HepG2 (cell line): ENCODE data around the gene P3H3. TPM values are rescaled to one million over a fixed set of nuclear protein-coding genes. Genes with fewer than 3 reads are reported as not detected.
A peak's percentile ranks its signal among the peaks of the same experiment; 100 is the strongest.

Experiments
- AGO2 ChIP-seq: fragments of 200-400 bp; formaldehyde crosslinking; optimal IDR thresholded peaks from 2 replicates; pipeline ENCODE3; 2017; ENCODE audit warnings: mild to moderate bottlenecking, low read depth, low read length, moderate library complexity
- ATRX ChIP-seq: sonication (generic); formaldehyde crosslinking; IDR thresholded peaks from 2 replicates; pipeline ENCODE4 v1.4.0; 2020; ENCODE audit warnings: missing genetic modification reagents, borderline replicate concordance
- ELF1 ChIP-seq: sonication (generic); formaldehyde crosslinking; IDR thresholded peaks from 2 replicates; pipeline ENCODE4 v1.4.0; 2020; ENCODE audit warnings: missing genetic modification reagents
- EZH2 ChIP-seq: conservative IDR thresholded peaks from 2 replicates; pipeline ENCODE4 v1.6.1; 2012; ENCODE audit warnings: mild to moderate bottlenecking, low read depth, low read length, moderate library complexity
- GATA4 ChIP-seq: sonication (generic); IDR thresholded peaks from 2 replicates; pipeline ENCODE4 v1.6.1; 2016; ENCODE audit warnings: antibody characterized with exemption, low read depth, borderline replicate concordance
- HCFC1 ChIP-seq: fragments of 150-350 bp; IDR thresholded peaks from 2 replicates; pipeline ENCODE4 v1.6.1; 2014; ENCODE audit warnings: low read depth, low read length
- HINFP ChIP-seq: sonication (generic); formaldehyde crosslinking; IDR thresholded peaks from 2 replicates; pipeline ENCODE4 v1.4.0; 2020; ENCODE audit warnings: low read depth, mild to moderate bottlenecking, missing genetic modification reagents
- HNF4A ChIP-seq: sonication (generic); formaldehyde crosslinking; IDR thresholded peaks from 2 replicates; pipeline ENCODE4 v1.4.0; 2020; ENCODE audit warnings: missing genetic modification reagents
- HNF4G ChIP-seq, 2 experiments: sonication (generic) in 1 of 2; formaldehyde crosslinking in 1 of 2; IDR thresholded peaks; 2 replicates each; pipeline versions ENCODE4 v1.4.0 to v1.6.1; 2011 to 2020; ENCODE audit warnings: borderline replicate concordance in 2 of 2, low read depth in 2 of 2, mild to moderate bottlenecking in 2 of 2, low read length in 1 of 2, missing genetic modification reagents in 1 of 2, moderate library complexity in 1 of 2
- HNRNPLL ChIP-seq: fragments of 200-400 bp; formaldehyde crosslinking; IDR thresholded peaks from 2 replicates; pipeline ENCODE4 v1.6.1; 2017; ENCODE audit warnings: mild to moderate bottlenecking, low read depth, low read length; ENCODE audit not compliant: poor library complexity, severe bottlenecking
- POLR2G ChIP-seq: fragments of 200-400 bp; formaldehyde crosslinking; IDR thresholded peaks from 2 replicates; pipeline ENCODE4 v1.6.1; 2018; ENCODE audit warnings: mild to moderate bottlenecking, low read depth, low read length, moderate library complexity
- SMARCE1 ChIP-seq: fragments of 450-650 bp; IDR thresholded peaks from 2 replicates; pipeline ENCODE4 v1.6.1; 2017; ENCODE audit warnings: borderline replicate concordance
- ZBTB21 ChIP-seq: sonication (generic); formaldehyde crosslinking; IDR thresholded peaks from 2 replicates; pipeline ENCODE4 v1.4.0; 2020; ENCODE audit warnings: missing genetic modification reagents
- ZFY ChIP-seq: sonication (generic); formaldehyde crosslinking; IDR thresholded peaks from 2 replicates; pipeline ENCODE4 v1.4.0; 2020; ENCODE audit warnings: missing genetic modification reagents
- ZNF101 ChIP-seq: sonication (generic); formaldehyde crosslinking; IDR thresholded peaks from 2 replicates; pipeline ENCODE4 v1.4.0; 2020; ENCODE audit warnings: mild to moderate bottlenecking, low read depth, missing genetic modification reagents, borderline replicate concordance
- ZNF547 ChIP-seq: sonication (generic); formaldehyde crosslinking; IDR thresholded peaks from 2 replicates; pipeline ENCODE4 v1.5.1; 2020; ENCODE audit warnings: mild to moderate bottlenecking, missing genetic modification reagents
- ZNF605 ChIP-seq: sonication (generic); formaldehyde crosslinking; IDR thresholded peaks from 2 replicates; pipeline ENCODE4 v1.8.0; 2022; ENCODE audit warnings: mild to moderate bottlenecking, missing genetic modification reagents
- ZNF616 ChIP-seq: sonication (generic); formaldehyde crosslinking; IDR thresholded peaks from 2 replicates; pipeline ENCODE4 v1.5.0; 2020; ENCODE audit warnings: low read depth, mild to moderate bottlenecking, missing genetic modification reagents
- ZNF710 ChIP-seq: sonication (generic); formaldehyde crosslinking; IDR thresholded peaks from 2 replicates; pipeline ENCODE4 v1.5.0; 2020; ENCODE audit warnings: mild to moderate bottlenecking, missing genetic modification reagents, borderline replicate concordance
- ZSCAN25 ChIP-seq: sonication (generic); formaldehyde crosslinking; IDR thresholded peaks from 2 replicates; pipeline ENCODE4 v1.8.0; 2022; ENCODE audit warnings: mild to moderate bottlenecking, missing genetic modification reagents
- ZUFSP ChIP-seq: sonication (generic); formaldehyde crosslinking; IDR thresholded peaks from 2 replicates; pipeline ENCODE4 v1.9.0; 2021; ENCODE audit warnings: missing genetic modification reagents, mild to moderate bottlenecking, borderline replicate concordance
- polyA plus RNA-seq, 8 experiments: library from polyadenylated mRNA; depleted of rRNA in 3 of 8; stranded (reverse) in 7 of 8; unstranded in 1 of 8; fragments of >200 nt; fragmentation: Illumina TruSeq in 4 of 8; extraction: Trizol in 4 of 8; gene quantifications; 2 replicates each; pipeline versions ENCODE4 v1.2.1 to v1.2.3, GENCODE V29; 2011 to 2016; ENCODE audit warnings: low read depth in 4 of 8, missing spikeins in 1 of 8, mixed read lengths in 1 of 8; ENCODE audit not compliant: insufficient read depth in 1 of 8
- total RNA-seq, 5 experiments: library from RNA; depleted of rRNA; stranded (reverse); fragments of >200 nt; fragmentation: Illumina TruSeq; extraction: Trizol; gene quantifications; 2 replicates each; pipeline ENCODE4 v1.2.3, GENCODE V29; 2016; ENCODE audit warnings: low read depth in 1 of 5

P3H3 gene
- total and polyA plus RNA-seq, 2 of the 13 experiments (the other 11 are each of a cell fraction or from before 2014, with no cell fraction given): 20.1 to 20.5 TPM

- no peak for TF ChIP-seq EZH2
- TF ChIP-seq ZNF616 (CRISPR knock-in tag): no peak
- TF ChIP-seq HNF4A (CRISPR knock-in tag): no peak
- peak; percentile 35 for TF ChIP-seq POLR2G
- TF ChIP-seq HNF4G (IDR thresholded peaks at IDR 0.05; ENCODE audit: borderline replicate concordance, low read depth, low read length): no peak
- no peak for TF ChIP-seq HNF4G (CRISPR knock-in tag; IDR thresholded peaks at IDR 0.05; ENCODE audit: borderline replicate concordance, low read depth)
- TF ChIP-seq ZSCAN25: peak; percentile 78; the same call in 1 of the 2 replicates
- TF ChIP-seq SMARCE1: no peak
- TF ChIP-seq ZFY (CRISPR knock-in tag): no peak
- TF ChIP-seq ZNF101 (CRISPR knock-in tag): no peak
- no peak for TF ChIP-seq GATA4
- TF ChIP-seq ZUFSP (CRISPR knock-in tag): no peak
- TF ChIP-seq ZNF710 (CRISPR knock-in tag): no peak
- no peak for TF ChIP-seq ELF1 (CRISPR knock-in tag)
- no peak for TF ChIP-seq ZBTB21 (CRISPR knock-in tag)
- TF ChIP-seq HINFP (CRISPR knock-in tag): no peak
- TF ChIP-seq ATRX (CRISPR knock-in tag): no peak
- 0 out of 2 replicates have a peak, but pooled peaks have one; percentile 40 for TF ChIP-seq ZNF547
- TF ChIP-seq HNRNPLL: peak; percentile 34
- TF ChIP-seq ZNF605: no peak
- TF ChIP-seq HCFC1: no peak
- TF ChIP-seq AGO2: peak; percentile 83
Measured at GRCh38 chr12:6821591-6822425, 6.4 kb upstream of the P3H3 start, which contains the start of gene GPR162 (continued).
